Activated naive CD4-positive, alpha-beta T cell treated with anti-CD3 and anti-CD28 coated beads, Interleukin-2, amount 10 ng/mL, durations not matched to agents 7 days and 5 days (primary cell): ENCODE measurements around the gene SLC22A12.

Experiments used
- CTCF ChIA-PET: fragments of 350-600 bp; sonication (Branson Sonifier 250); formaldehyde crosslinking; loops from one replicate; lab custom pipeline; 2021; ENCODE audit warnings: antibody characterized with exemption; lab: Charles Lee
- DNase-seq: peaks from one replicate; pipeline ENCODE4 v3.0.0-alpha.2; 2020
- H3K27ac Mint-ChIP-seq: one replicate; pipeline ENCODE4 v1.8.0; 2021; ENCODE audit warnings: mild to moderate bottlenecking, moderate library complexity, mixed read lengths
- H3K27me3 Mint-ChIP-seq: one replicate; pipeline ENCODE4 v1.8.0; 2021; ENCODE audit warnings: mild to moderate bottlenecking, mixed read lengths
- H3K36me3 Mint-ChIP-seq: one replicate; pipeline ENCODE4 v1.8.0; 2021; ENCODE audit warnings: mixed read lengths
- H3K4me1 Mint-ChIP-seq: one replicate; pipeline ENCODE4 v1.8.0; 2021; ENCODE audit warnings: mixed read lengths
- H3K4me3 Mint-ChIP-seq: one replicate; pipeline ENCODE4 v1.8.0; 2021; ENCODE audit warnings: mild to moderate bottlenecking, moderate library complexity, mixed read lengths
- H3K9me3 Mint-ChIP-seq: one replicate; pipeline ENCODE4 v1.8.0; 2021; ENCODE audit warnings: mixed read lengths

SLC22A12 gene

GRCh38 chr11:64601605-64602465 lies 10.8 kb downstream of the SLC22A12 start:
- CTCF ChIA-PET = no interaction called here
- Mint-ChIP-seq H3K27ac (no peak overlapping the region), H3K27me3 (peaks cover 16% of the 10 kb centered on the region), H3K4me3 (no peak overlapping the region), H3K9me3 (no peaks in the 10 kb centered on the region), H3K4me1 (no peaks in the 10 kb centered on the region), H3K36me3 (no peaks in the 10 kb centered on the region)
- DNase-seq = no peak

- CTCF ChIA-PET = no interaction called here
- no peak overlapping the region for H3K27ac Mint-ChIP-seq
- no peak overlapping the region for H3K4me3 Mint-ChIP-seq
- DNase-seq = no peak
- no peaks in the 10 kb centered on the region for H3K9me3 Mint-ChIP-seq
- no peaks in the 10 kb centered on the region for H3K4me1 Mint-ChIP-seq
- H3K36me3 Mint-ChIP-seq = no peaks in the 10 kb centered on the region
- peaks cover 12% of the 10 kb centered on the region for H3K27me3 Mint-ChIP-seq
Observed at GRCh38 chr11:64602466-64603070, 11.5 kb downstream of the SLC22A12 start.

GRCh38 chr11:64603411-64604110 lies 12.5 kb downstream of the SLC22A12 start:
- H3K27ac Mint-ChIP-seq = no peak overlapping the region
- H3K36me3 Mint-ChIP-seq = no peaks in the 10 kb centered on the region
- no peaks in the 10 kb centered on the region for H3K4me1 Mint-ChIP-seq
- CTCF ChIA-PET = interaction anchor here (0.7 kb wide), 1 partner anchor 154 kb away, joined by 3 read pairs; no protein-coding TSS in a partner anchor
- no peak overlapping the region for H3K4me3 Mint-ChIP-seq
- H3K27me3 Mint-ChIP-seq = peaks cover 12% of the 10 kb centered on the region
- no peak for DNase-seq
- no peaks in the 10 kb centered on the region for H3K9me3 Mint-ChIP-seq

- H3K9me3 Mint-ChIP-seq = no peaks in the 10 kb centered on the region
- no peak overlapping the region for H3K4me3 Mint-ChIP-seq
- H3K27me3 Mint-ChIP-seq = peaks cover 12% of the 10 kb centered on the region
- CTCF ChIA-PET = interaction anchor here (0.7 kb wide), 2 partner anchors 155 to 382 kb away, joined by 3 read pairs; no protein-coding TSS in a partner anchor
- no peak for DNase-seq
- H3K4me1 Mint-ChIP-seq = no peaks in the 10 kb centered on the region
- no peak overlapping the region for H3K27ac Mint-ChIP-seq
- no peaks in the 10 kb centered on the region for H3K36me3 Mint-ChIP-seq
Observed at GRCh38 chr11:64604458-64605243, 13.6 kb downstream of the SLC22A12 start.

GRCh38 chr11:64605244-64605560 lies 14.2 kb downstream of the SLC22A12 start:
- CTCF ChIA-PET = no interaction called here
- peaks cover 12% of the 10 kb centered on the region for H3K27me3 Mint-ChIP-seq
- H3K4me1 Mint-ChIP-seq = peaks cover 3% of the 10 kb centered on the region
- DNase-seq = no peak
- H3K27ac Mint-ChIP-seq = no peak overlapping the region
- H3K4me3 Mint-ChIP-seq = no peak overlapping the region
- no peaks in the 10 kb centered on the region for H3K9me3 Mint-ChIP-seq
- H3K36me3 Mint-ChIP-seq = no peaks in the 10 kb centered on the region

GRCh38 chr11:64605656-64606585 lies 14.9 kb downstream of the SLC22A12 start:
- Mint-ChIP-seq H3K4me1 (peaks cover 3% of the 10 kb centered on the region), H3K36me3 (no peaks in the 10 kb centered on the region), H3K9me3 (no peaks in the 10 kb centered on the region), H3K4me3 (no peak overlapping the region), H3K27me3 (peaks cover 12% of the 10 kb centered on the region), H3K27ac (no peak overlapping the region)
- no peak for DNase-seq
- CTCF ChIA-PET = interaction anchor here (0.7 kb wide), 1 partner anchor 9 kb away, joined by 3 read pairs; no protein-coding TSS in a partner anchor

GRCh38 chr11:64606796-64607380 lies 15.9 kb downstream of the SLC22A12 start:
- no peaks in the 10 kb centered on the region for H3K9me3 Mint-ChIP-seq
- H3K27ac Mint-ChIP-seq = no peak overlapping the region
- H3K4me1 Mint-ChIP-seq = peaks cover 8% of the 10 kb centered on the region
- no peak overlapping the region for H3K4me3 Mint-ChIP-seq
- peaks cover 12% of the 10 kb centered on the region for H3K27me3 Mint-ChIP-seq
- CTCF ChIA-PET = no interaction called here
- H3K36me3 Mint-ChIP-seq = no peaks in the 10 kb centered on the region
- DNase-seq = no peak

GRCh38 chr11:64607381-64607985 lies 16.5 kb downstream of the SLC22A12 start:
- Mint-ChIP-seq H3K4me1 (peaks cover 14% of the 10 kb centered on the region), H3K4me3 (no peak overlapping the region), H3K36me3 (no peaks in the 10 kb centered on the region), H3K27me3 (peaks cover 12% of the 10 kb centered on the region), H3K27ac (no peak overlapping the region), H3K9me3 (no peaks in the 10 kb centered on the region)
- CTCF ChIA-PET = no interaction called here
- no peak for DNase-seq

GRCh38 chr11:64608046-64608445 lies 17.0 kb downstream of the SLC22A12 start:
- Mint-ChIP-seq H3K4me1 (peaks cover 15% of the 10 kb centered on the region), H3K27ac (no peak overlapping the region), H3K9me3 (no peaks in the 10 kb centered on the region), H3K4me3 (no peak overlapping the region), H3K36me3 (no peaks in the 10 kb centered on the region), H3K27me3 (peaks cover 12% of the 10 kb centered on the region)
- DNase-seq = no peak
- CTCF ChIA-PET = interaction anchor here (0.7 kb wide), 1 partner anchor 27 kb away, joined by 4 read pairs; no protein-coding TSS in a partner anchor

- CTCF ChIA-PET = interaction anchor here (0.7 kb wide), 1 partner anchor 27 kb away, joined by 4 read pairs; no protein-coding TSS in a partner anchor
- Mint-ChIP-seq H3K27me3 (peaks cover 18% of the 10 kb centered on the region), H3K9me3 (no peaks in the 10 kb centered on the region), H3K4me3 (no peak overlapping the region), H3K4me1 (peaks cover 15% of the 10 kb centered on the region), H3K36me3 (no peaks in the 10 kb centered on the region), H3K27ac (no peak overlapping the region)
- DNase-seq = no peak
Observed at GRCh38 chr11:64608636-64609035, 17.6 kb downstream of the SLC22A12 start.

- CTCF ChIA-PET = no interaction called here
- Mint-ChIP-seq H3K36me3 (no peaks in the 10 kb centered on the region), H3K4me1 (peaks cover 15% of the 10 kb centered on the region), H3K27ac (no peak overlapping the region), H3K27me3 (peaks cover 17% of the 10 kb centered on the region), H3K9me3 (no peaks in the 10 kb centered on the region), H3K4me3 (no peak overlapping the region)
- DNase-seq = no peak
Observed at GRCh38 chr11:64609436-64610047, 18.5 kb downstream of the SLC22A12 start.

GRCh38 chr11:64610596-64610995 lies 19.6 kb downstream of the SLC22A12 start:
- CTCF ChIA-PET = interaction anchor here (2.0 kb wide), 1 partner anchor 39 kb away, joined by 5 read pairs; no protein-coding TSS in a partner anchor
- Mint-ChIP-seq H3K36me3 (no peaks in the 10 kb centered on the region), H3K4me1 (peaks cover 15% of the 10 kb centered on the region), H3K27ac (no peak overlapping the region), H3K9me3 (no peaks in the 10 kb centered on the region), H3K27me3 (peaks cover 13% of the 10 kb centered on the region), H3K4me3 (no peak overlapping the region)
- no peak for DNase-seq
